ENCODE results near the gene NR5A1. TPM values are rescaled to one million over a fixed set of nuclear protein-coding genes. Genes with fewer than 3 reads are reported as not detected.

Gene NR5A1
- total and polyA plus RNA-seq, 10 of the 15 experiments (the other 5 are each of a cell fraction or from before 2014, with no cell fraction given) = 0.06 to 0.24 (median 0.08) TPM; not detected in 5

DNA sequence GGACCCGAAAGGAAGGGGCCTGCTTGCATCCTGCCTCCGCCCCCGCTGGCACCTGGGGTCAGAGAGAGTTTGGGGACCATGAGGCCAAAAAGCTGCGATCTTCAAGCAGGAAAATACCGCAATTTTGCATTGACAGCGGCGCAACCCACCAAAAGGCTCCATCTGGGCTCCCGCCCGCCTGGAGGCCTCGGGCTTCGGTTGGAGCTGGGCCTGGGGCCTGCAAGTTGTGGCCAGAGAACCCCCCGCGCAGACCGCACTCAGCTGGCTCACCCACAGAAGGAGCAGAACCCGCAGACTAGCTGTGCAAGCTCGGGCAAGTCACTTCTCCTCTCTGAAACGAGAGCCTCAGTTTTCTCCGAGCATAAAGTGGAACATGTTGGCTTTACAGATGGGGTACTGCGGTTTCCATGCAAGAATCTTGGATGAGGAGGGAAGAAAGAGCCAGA lies 1.3 kb downstream of the NR5A1 start (continued):
- TF ChIP-seq, protein P1, sequence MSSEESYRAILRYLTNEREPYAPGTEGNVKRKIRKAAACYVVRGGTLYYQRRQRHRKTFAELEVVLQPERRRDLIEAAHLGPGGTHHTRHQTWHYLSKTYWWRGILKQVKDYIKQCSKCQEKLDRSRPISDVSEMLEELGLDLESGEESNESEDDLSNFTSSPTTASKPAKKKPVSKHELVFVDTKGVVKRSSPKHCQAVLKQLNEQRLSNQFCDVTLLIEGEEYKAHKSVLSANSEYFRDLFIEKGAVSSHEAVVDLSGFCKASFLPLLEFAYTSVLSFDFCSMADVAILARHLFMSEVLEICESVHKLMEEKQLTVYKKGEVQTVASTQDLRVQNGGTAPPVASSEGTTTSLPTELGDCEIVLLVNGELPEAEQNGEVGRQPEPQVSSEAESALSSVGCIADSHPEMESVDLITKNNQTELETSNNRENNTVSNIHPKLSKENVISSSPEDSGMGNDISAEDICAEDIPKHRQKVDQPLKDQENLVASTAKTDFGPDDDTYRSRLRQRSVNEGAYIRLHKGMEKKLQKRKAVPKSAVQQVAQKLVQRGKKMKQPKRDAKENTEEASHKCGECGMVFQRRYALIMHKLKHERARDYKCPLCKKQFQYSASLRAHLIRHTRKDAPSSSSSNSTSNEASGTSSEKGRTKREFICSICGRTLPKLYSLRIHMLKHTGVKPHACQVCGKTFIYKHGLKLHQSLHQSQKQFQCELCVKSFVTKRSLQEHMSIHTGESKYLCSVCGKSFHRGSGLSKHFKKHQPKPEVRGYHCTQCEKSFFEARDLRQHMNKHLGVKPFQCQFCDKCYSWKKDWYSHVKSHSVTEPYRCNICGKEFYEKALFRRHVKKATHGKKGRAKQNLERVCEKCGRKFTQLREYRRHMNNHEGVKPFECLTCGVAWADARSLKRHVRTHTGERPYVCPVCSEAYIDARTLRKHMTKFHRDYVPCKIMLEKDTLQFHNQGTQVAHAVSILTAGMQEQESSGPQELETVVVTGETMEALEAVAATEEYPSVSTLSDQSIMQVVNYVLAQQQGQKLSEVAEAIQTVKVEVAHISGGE (CRISPR knock-in tag; IDR thresholded peaks at IDR 0.05) = no peak
- TF ChIP-seq, protein P2, sequence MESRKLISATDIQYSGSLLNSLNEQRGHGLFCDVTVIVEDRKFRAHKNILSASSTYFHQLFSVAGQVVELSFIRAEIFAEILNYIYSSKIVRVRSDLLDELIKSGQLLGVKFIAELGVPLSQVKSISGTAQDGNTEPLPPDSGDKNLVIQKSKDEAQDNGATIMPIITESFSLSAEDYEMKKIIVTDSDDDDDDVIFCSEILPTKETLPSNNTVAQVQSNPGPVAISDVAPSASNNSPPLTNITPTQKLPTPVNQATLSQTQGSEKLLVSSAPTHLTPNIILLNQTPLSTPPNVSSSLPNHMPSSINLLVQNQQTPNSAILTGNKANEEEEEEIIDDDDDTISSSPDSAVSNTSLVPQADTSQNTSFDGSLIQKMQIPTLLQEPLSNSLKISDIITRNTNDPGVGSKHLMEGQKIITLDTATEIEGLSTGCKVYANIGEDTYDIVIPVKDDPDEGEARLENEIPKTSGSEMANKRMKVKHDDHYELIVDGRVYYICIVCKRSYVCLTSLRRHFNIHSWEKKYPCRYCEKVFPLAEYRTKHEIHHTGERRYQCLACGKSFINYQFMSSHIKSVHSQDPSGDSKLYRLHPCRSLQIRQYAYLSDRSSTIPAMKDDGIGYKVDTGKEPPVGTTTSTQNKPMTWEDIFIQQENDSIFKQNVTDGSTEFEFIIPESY (IDR thresholded peaks at IDR 0.05) = no peak
- TF ChIP-seq RCOR1 (conservative IDR thresholded peaks at IDR 0.05; ENCODE audit: low read depth, low read length) (no peak), HDAC6 (IDR thresholded peaks at IDR 0.05; ENCODE audit: unreplicated experiment) (no peak), TAF1 (IDR thresholded peaks at IDR 0.05; ENCODE audit: borderline replicate concordance, low read depth, low read length) (no peak), CREM (IDR thresholded peaks at IDR 0.05; ENCODE audit: low read depth) (no peak), SMARCA5 (IDR thresholded peaks at IDR 0.05) (no peak), ZBED1 (IDR thresholded peaks at IDR 0.05; ENCODE audit: borderline replicate concordance) (no peak), NRF1 (conservative IDR thresholded peaks at IDR 0.05; ENCODE audit: low read depth, low read length) (no peak)
- TF ChIP-seq, protein P3, sequence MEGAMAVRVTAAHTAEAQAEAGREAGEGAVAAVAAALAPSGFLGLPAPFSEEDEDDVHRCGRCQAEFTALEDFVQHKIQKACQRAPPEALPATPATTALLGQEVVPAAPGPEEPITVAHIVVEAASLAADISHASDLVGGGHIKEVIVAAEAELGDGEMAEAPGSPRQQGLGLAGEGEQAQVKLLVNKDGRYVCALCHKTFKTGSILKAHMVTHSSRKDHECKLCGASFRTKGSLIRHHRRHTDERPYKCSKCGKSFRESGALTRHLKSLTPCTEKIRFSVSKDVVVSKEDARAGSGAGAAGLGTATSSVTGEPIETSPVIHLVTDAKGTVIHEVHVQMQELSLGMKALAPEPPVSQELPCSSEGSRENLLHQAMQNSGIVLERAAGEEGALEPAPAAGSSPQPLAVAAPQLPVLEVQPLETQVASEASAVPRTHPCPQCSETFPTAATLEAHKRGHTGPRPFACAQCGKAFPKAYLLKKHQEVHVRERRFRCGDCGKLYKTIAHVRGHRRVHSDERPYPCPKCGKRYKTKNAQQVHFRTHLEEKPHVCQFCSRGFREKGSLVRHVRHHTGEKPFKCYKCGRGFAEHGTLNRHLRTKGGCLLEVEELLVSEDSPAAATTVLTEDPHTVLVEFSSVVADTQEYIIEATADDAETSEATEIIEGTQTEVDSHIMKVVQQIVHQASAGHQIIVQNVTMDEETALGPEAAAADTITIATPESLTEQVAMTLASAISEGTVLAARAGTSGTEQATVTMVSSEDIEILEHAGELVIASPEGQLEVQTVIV (IDR thresholded peaks at IDR 0.05; ENCODE audit: borderline replicate concordance, partially characterized antibody) = no peak
- TF ChIP-seq, protein P4, sequence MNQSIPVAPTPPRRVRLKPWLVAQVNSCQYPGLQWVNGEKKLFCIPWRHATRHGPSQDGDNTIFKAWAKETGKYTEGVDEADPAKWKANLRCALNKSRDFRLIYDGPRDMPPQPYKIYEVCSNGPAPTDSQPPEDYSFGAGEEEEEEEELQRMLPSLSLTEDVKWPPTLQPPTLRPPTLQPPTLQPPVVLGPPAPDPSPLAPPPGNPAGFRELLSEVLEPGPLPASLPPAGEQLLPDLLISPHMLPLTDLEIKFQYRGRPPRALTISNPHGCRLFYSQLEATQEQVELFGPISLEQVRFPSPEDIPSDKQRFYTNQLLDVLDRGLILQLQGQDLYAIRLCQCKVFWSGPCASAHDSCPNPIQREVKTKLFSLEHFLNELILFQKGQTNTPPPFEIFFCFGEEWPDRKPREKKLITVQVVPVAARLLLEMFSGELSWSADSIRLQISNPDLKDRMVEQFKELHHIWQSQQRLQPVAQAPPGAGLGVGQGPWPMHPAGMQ (IDR thresholded peaks at IDR 0.05; ENCODE audit: borderline replicate concordance) = no peak
- TF ChIP-seq, protein P5, sequence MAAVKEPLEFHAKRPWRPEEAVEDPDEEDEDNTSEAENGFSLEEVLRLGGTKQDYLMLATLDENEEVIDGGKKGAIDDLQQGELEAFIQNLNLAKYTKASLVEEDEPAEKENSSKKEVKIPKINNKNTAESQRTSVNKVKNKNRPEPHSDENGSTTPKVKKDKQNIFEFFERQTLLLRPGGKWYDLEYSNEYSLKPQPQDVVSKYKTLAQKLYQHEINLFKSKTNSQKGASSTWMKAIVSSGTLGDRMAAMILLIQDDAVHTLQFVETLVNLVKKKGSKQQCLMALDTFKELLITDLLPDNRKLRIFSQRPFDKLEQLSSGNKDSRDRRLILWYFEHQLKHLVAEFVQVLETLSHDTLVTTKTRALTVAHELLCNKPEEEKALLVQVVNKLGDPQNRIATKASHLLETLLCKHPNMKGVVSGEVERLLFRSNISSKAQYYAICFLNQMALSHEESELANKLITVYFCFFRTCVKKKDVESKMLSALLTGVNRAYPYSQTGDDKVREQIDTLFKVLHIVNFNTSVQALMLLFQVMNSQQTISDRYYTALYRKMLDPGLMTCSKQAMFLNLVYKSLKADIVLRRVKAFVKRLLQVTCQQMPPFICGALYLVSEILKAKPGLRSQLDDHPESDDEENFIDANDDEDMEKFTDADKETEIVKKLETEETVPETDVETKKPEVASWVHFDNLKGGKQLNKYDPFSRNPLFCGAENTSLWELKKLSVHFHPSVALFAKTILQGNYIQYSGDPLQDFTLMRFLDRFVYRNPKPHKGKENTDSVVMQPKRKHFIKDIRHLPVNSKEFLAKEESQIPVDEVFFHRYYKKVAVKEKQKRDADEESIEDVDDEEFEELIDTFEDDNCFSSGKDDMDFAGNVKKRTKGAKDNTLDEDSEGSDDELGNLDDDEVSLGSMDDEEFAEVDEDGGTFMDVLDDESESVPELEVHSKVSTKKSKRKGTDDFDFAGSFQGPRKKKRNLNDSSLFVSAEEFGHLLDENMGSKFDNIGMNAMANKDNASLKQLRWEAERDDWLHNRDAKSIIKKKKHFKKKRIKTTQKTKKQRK (IDR thresholded peaks at IDR 0.05; ENCODE audit: low read depth, low read length) = no peak
